Ovary (tissue), 9 donors: ENCODE results near the gene ELMOD3. TPM values are rescaled to one million over a fixed set of nuclear protein-coding genes. Genes with fewer than 3 reads are reported as not detected.

Experiments
- DNase-seq, 5 donors: peaks; one replicate each; pipeline ENCODE4 v3.0.0-alpha.2; 2019 to 2020
- H3K27ac ChIP-seq, 2 donors: fragments of 200-600 bp; one replicate each; pipeline versions ENCODE4 v1.5.1 to v1.8.0; 2019 to 2022
- H3K27me3 ChIP-seq: fragments of 200-600 bp; one replicate; pipeline ENCODE4 v1.8.0; 2022
- H3K36me3 ChIP-seq: fragments of 200-600 bp; sonication (generic); one replicate; pipeline ENCODE4 v1.5.1; 2019
- H3K4me1 ChIP-seq: one replicate; pipeline ENCODE4 v1.8.1; 2013; ENCODE audit warnings: mild to moderate bottlenecking, moderate library complexity; ENCODE audit not compliant: insufficient read depth
- H3K4me3 ChIP-seq: fragments of 200-600 bp; sonication (generic); one replicate; pipeline ENCODE4 v1.5.1; 2017
- H3K9me3 ChIP-seq, 2 donors: fragments of 200-600 bp in 1 of 2; sonication (generic) in 1 of 2; one replicate each; pipeline versions ENCODE4 v1.5.1 to v1.8.1; 2013 to 2019; ENCODE audit warnings: mild to moderate bottlenecking in 1 of 2, moderate library complexity in 1 of 2
- CTCF ChIP-seq, 3 donors: fragments of 450-650 bp in 2 of 3; fragments of 200-600 bp in 1 of 3; IDR thresholded peaks; one replicate each; pipeline versions ENCODE4 v1.5.1 to v1.8.0; 2016 to 2022; ENCODE audit warnings: antibody characterized with exemption in 3 of 3, mild to moderate bottlenecking in 1 of 3
- EP300 ChIP-seq: sonication (generic); formaldehyde crosslinking; IDR thresholded peaks from one replicate; pipeline ENCODE4 v1.6.1; 2017; ENCODE audit warnings: antibody characterized with exemption
- POLR2A ChIP-seq: fragments of 450-650 bp; IDR thresholded peaks from one replicate; pipeline ENCODE4 v1.6.1; 2017; ENCODE audit warnings: antibody characterized with exemption, mild to moderate bottlenecking, moderate library complexity
- WGBS, 3 donors: extraction: QIAGEN DNeasy Blood & Tissue Kit in 1 of 3; methylation state at CpG; one replicate each; pipeline versions ENCODE4 v1.1.5 to v1.1.7; 2013 to 2017; 5-methylcytosine and 5-hydroxymethylcytosine counted together
- intact Hi-C, 4 donors: fragments of 100-400 bp; cut with DNase I; formaldehyde crosslinking; loops; one replicate each; pipeline versions ENCODE4 v1.11.0 to v1.15.1; 2022 to 2023
- polyA plus RNA-seq, 2 donors: library from polyadenylated mRNA; stranded (reverse); fragments of 200-250 nt in 1 of 2; fragments of 350-450 nt in 1 of 2; fragmentation: Illumina TruSeq in 1 of 2; extraction: RNeasy Lipid Tissue Mini Kit (QIAGEN cat#74804) in 1 of 2; gene quantifications; one replicate each; pipeline ENCODE4 v1.2.3, GENCODE V29; 2013 to 2014
- total RNA-seq, 7 donors: library from RNA; depleted of rRNA in 2 of 7; stranded (reverse); fragments of >200 nt in 2 of 7; fragmentation: NEBNext Ultra II Directional in 3 of 7; extraction: Animal tissue kit (Norgen Biotek cat#: 25700) in 3 of 7; gene quantifications; one replicate each; pipeline versions ENCODE4 v1.1.0 to v1.2.4, GENCODE V29; 2016 to 2023
- donor health status: DM: no; HTN: no; CAD: no; lungs with moderate emphysema.
- donor health status: DM: no; HTN: no; CAD: no.
- donor health status: Bipolar disorder and iron deficiency.
- donor health status: DM: yes; HTN: yes; CAD: no.
- donor health status: DM: no; HTN: no; CAD: no.
- donor health status: DM: yes; HTN: yes; CAD: no.

The ELMOD3 gene
- total and polyA plus RNA-seq, 9 donors = 13.0 to 23.0 (median 17.3) TPM

GRCh38 chr2:85425588-85425987 lies 71.0 kb downstream of the ELMOD3 start:
- Histone ChIP-seq H3K4me3 (no peak overlapping the region), H3K27me3 (no peaks in the 10 kb centered on the region), H3K4me1 (no peaks in the 10 kb centered on the region), H3K36me3 (no peaks in the 10 kb centered on the region), H3K9me3 (no peaks in the 10 kb centered on the region), H3K27ac (no peak overlapping the region)
- TF ChIP-seq CTCF (IDR thresholded peaks at IDR 0.05) = no peak
- no peak for TF ChIP-seq EP300
- no peak for TF ChIP-seq POLR2A
- 90 to 95% (median 93%) methylated on average over 3 of the region's 3 CpGs for WGBS, 3 donors
- intact Hi-C loops = no loop called here
- DNase-seq = no peak

GRCh38 chr2:85427300-85427835 lies 72.8 kb downstream of the ELMOD3 start:
- Histone ChIP-seq H3K4me3 (no peak overlapping the region), H3K9me3 (no peaks in the 10 kb centered on the region), H3K27me3 (no peaks in the 10 kb centered on the region), H3K27ac (no peak overlapping the region), H3K36me3 (no peaks in the 10 kb centered on the region), H3K4me1 (no peaks in the 10 kb centered on the region)
- 72 to 80% (median 80%) methylated on average over 3 of the region's 3 CpGs for WGBS, 3 donors
- intact Hi-C loops = no loop called here
- DNase-seq = no peak
- no peak for TF ChIP-seq POLR2A
- TF ChIP-seq EP300 = no peak
- TF ChIP-seq CTCF (IDR thresholded peaks at IDR 0.05) = no peak

GRCh38 chr2:85428343-85428881 lies 73.8 kb downstream of the ELMOD3 start:
- no peak for TF ChIP-seq CTCF (IDR thresholded peaks at IDR 0.05)
- TF ChIP-seq POLR2A = no peak
- TF ChIP-seq EP300 = no peak
- Histone ChIP-seq H3K4me3 (no peak overlapping the region), H3K9me3 (no peaks in the 10 kb centered on the region), H3K27me3 (no peaks in the 10 kb centered on the region), H3K4me1 (peaks cover 2% of the 10 kb centered on the region), H3K36me3 (no peaks in the 10 kb centered on the region), H3K27ac (no peak overlapping the region)
- 82 to 87% (median 84%) methylated on average over 7 of the region's 7 CpGs for WGBS, 3 donors
- DNase-seq = no peak
- intact Hi-C loops = no loop called here

GRCh38 chr2:85429213-85429923 lies 74.8 kb downstream of the ELMOD3 start:
- TF ChIP-seq EP300 (no peak), POLR2A (no peak), CTCF (IDR thresholded peaks at IDR 0.05) (no peak)
- Histone ChIP-seq H3K4me1 (peaks cover 7% of the 10 kb centered on the region), H3K36me3 (no peaks in the 10 kb centered on the region), H3K27ac (no peak overlapping the region), H3K9me3 (no peaks in the 10 kb centered on the region), H3K27me3 (no peaks in the 10 kb centered on the region), H3K4me3 (no peak overlapping the region)
- no peak for DNase-seq
- 82 to 85% (median 84%) methylated on average over 12 of the region's 12 CpGs for WGBS, 3 donors
- intact Hi-C loops = no loop called here
